K562 (cell line): ENCODE measurements around the gene PEX6. TPM values are rescaled to one million over a fixed set of nuclear protein-coding genes. Genes with fewer than 3 reads are reported as not detected.

Source experiments
- ATAC-seq: fragments of 200-7000 bp; cut with Tn5 transposase; 3 replicates; pipeline ENCODE4 v1.9.1; 2020; ENCODE audit warnings: moderate library complexity
- BruUV-seq: library from RNA; stranded (reverse); fragments of 400-500 nt; replicated peaks from 2 replicates; lab custom pipeline; 2021; lab: Mats Ljungman, UMichigan
- CTCF ChIA-PET: fragments of 300-600 bp; formaldehyde crosslinking; extraction: SDS; loops from one replicate; lab custom pipeline; 2021; ENCODE audit warnings: low intra/inter-chr PET ratio; lab: Yijun Ruan, JAX
- POLR2A ChIA-PET: fragments of 300-600, 350-650 bp; sonication (Branson Sonifier 250); formaldehyde crosslinking; extraction: SDS; loops from one replicate; lab custom pipeline; 2021; ENCODE audit warnings: antibody characterized with exemption, inconsistent platforms; lab: Yijun Ruan, JAX
- DNase-seq, 4 experiments: peaks; one replicate each; pipeline versions ENCODE4 v3.0.0 to v3.0.0-alpha.2; 2011 to 2018; ENCODE audit warnings: low spot score in 3 of 4, mixed read lengths in 3 of 4; ENCODE audit errors: extremely low read depth in 1 of 4
- FAIRE-seq: peaks from 2 replicates; lab custom pipeline; 2011; peaks lifted over from hg19 to GRCh38; lab: Jason Lieb, UNC
- H2AFZ ChIP-seq: 2 replicates; pipeline ENCODE4 v1.6.0; 2011; ENCODE audit warnings: low read depth, low read length, control low read depth, inconsistent platforms
- H3K27ac ChIP-seq: fragments of 200-600 bp; 3 replicates; pipeline ENCODE4 v1.8.0; 2011; ENCODE audit warnings: low read depth, mild to moderate bottlenecking, control low read depth, inconsistent platforms, low read length, moderate library complexity, mixed read lengths; ENCODE audit errors: extremely low read depth
- H3K27me3 ChIP-seq, 2 experiments: fragments of 300-600 bp in 1 of 2; 2 replicates in 1 of 2; 3 replicates in 1 of 2; pipeline versions ENCODE4 v1.6.0 to v1.8.0; 2011; ENCODE audit warnings: inconsistent platforms in 2 of 2, low read length in 2 of 2, mild to moderate bottlenecking in 1 of 2, mixed read lengths in 1 of 2, moderate library complexity in 1 of 2; ENCODE audit not compliant: control insufficient read depth in 2 of 2, insufficient read depth in 2 of 2
- H3K36me3 ChIP-seq: fragments of 300-600 bp; 3 replicates; pipeline ENCODE4 v1.8.0; 2011; ENCODE audit warnings: mild to moderate bottlenecking, low read length, inconsistent platforms; ENCODE audit not compliant: control insufficient read depth, insufficient read depth
- H3K4me1 ChIP-seq, 2 experiments: fragments of 200-600 bp in 1 of 2; replicated peaks in 1 of 2; 2 replicates in 1 of 2; 3 replicates in 1 of 2; pipeline versions ENCODE4 v1.5.1 to v1.8.0; 2011; ENCODE audit warnings: inconsistent platforms in 2 of 2, low read length in 2 of 2, mild to moderate bottlenecking in 1 of 2, mixed read lengths in 1 of 2, moderate library complexity in 1 of 2; ENCODE audit not compliant: control insufficient read depth in 2 of 2, insufficient read depth in 2 of 2
- H3K4me2 ChIP-seq: 2 replicates; pipeline ENCODE4 v1.6.1; 2011; ENCODE audit warnings: low read length, control low read depth, inconsistent platforms, mixed read lengths; ENCODE audit not compliant: insufficient read depth
- H3K4me3 ChIP-seq: fragments of 200-600 bp; sonication (generic), shearing (Covaris generic); 2 replicates; pipeline ENCODE4 v1.5.1; 2016; ENCODE audit warnings: control low read depth, inconsistent platforms
- H3K79me2 ChIP-seq: fragments of 200-600 bp; 3 replicates; pipeline ENCODE4 v1.8.0; 2011; ENCODE audit warnings: low read length, inconsistent platforms; ENCODE audit not compliant: control insufficient read depth, insufficient read depth
- H3K9ac ChIP-seq, 2 experiments: 2 replicates each; pipeline versions ENCODE4 v1.6.0 to v1.6.1; 2011; ENCODE audit warnings: low read depth in 2 of 2, low read length in 2 of 2, control low read depth in 1 of 2, inconsistent platforms in 1 of 2, mild to moderate bottlenecking in 1 of 2, mixed read lengths in 1 of 2; ENCODE audit not compliant: insufficient read depth in 1 of 2
- H3K9me1 ChIP-seq: one replicate; pipeline ENCODE4 v1.6.0; 2011; ENCODE audit warnings: inconsistent platforms, mild to moderate bottlenecking, low read length, moderate library complexity; ENCODE audit not compliant: control insufficient read depth, insufficient read depth
- H3K9me3 ChIP-seq: replicated peaks from 2 replicates; pipeline ENCODE4 v1.5.1; 2011; ENCODE audit warnings: low read depth, low read length, inconsistent platforms; ENCODE audit not compliant: control insufficient read depth, insufficient read depth
- H4K20me1 ChIP-seq: replicated peaks from 2 replicates; pipeline ENCODE4 v1.6.1; 2011; ENCODE audit warnings: low read length, inconsistent platforms, mixed read lengths; ENCODE audit not compliant: control insufficient read depth, insufficient read depth
- GTF2B ChIP-seq: IDR thresholded peaks from 2 replicates; pipeline ENCODE4 v1.6.1; 2011; ENCODE audit not compliant: insufficient read length; ENCODE audit errors: extremely low read depth
- HINFP ChIP-seq: fragments of 450-650 bp; conservative IDR thresholded peaks from 2 replicates; pipeline ENCODE4 v1.6.1; 2016; ENCODE audit warnings: missing genetic modification characterization, low read depth, mild to moderate bottlenecking, control low read depth, missing compliant biosample characterization
- HOXB6 ChIP-seq: fragments of 250-450 bp; sonication (Bioruptor Pico); IDR thresholded peaks from 2 replicates; pipeline ENCODE4 v1.5.1; 2022; ENCODE audit warnings: mild to moderate bottlenecking, borderline replicate concordance
- KLF6 ChIP-seq: fragments of 250-450 bp; sonication (Bioruptor Pico); IDR thresholded peaks from 2 replicates; pipeline ENCODE4 v1.4.0; 2020; ENCODE audit warnings: mild to moderate bottlenecking, moderate library complexity, borderline replicate concordance
- NR3C1 ChIP-seq: sonication (generic); formaldehyde crosslinking; IDR thresholded peaks from 2 replicates; pipeline ENCODE4 v1.8.1; 2022; ENCODE audit warnings: missing genetic modification reagents
- RBM14 ChIP-seq: fragments of 200-400 bp; formaldehyde crosslinking; IDR thresholded peaks from 2 replicates; pipeline ENCODE4 v1.6.1; 2018; ENCODE audit warnings: low read depth, mild to moderate bottlenecking, low read length, moderate library complexity, borderline replicate concordance; ENCODE audit not compliant: insufficient read depth
- RHOXF2B ChIP-seq: fragments of 250-450 bp; sonication (Bioruptor Pico); conservative IDR thresholded peaks from 2 replicates; pipeline ENCODE4 v1.5.1; 2021
- STAG1 ChIP-seq: sonication (generic); formaldehyde crosslinking; IDR thresholded peaks from 2 replicates; pipeline ENCODE4 v1.5.0; 2020; ENCODE audit warnings: missing genetic modification reagents, borderline replicate concordance
- ZBTB33 ChIP-seq: sonication (generic); formaldehyde crosslinking; IDR thresholded peaks from 2 replicates; pipeline ENCODE4 v1.8.1; 2023; ENCODE audit warnings: mild to moderate bottlenecking, missing genetic modification reagents
- ZBTB5 ChIP-seq: fragments of 450-650 bp; IDR thresholded peaks from 2 replicates; pipeline ENCODE4 v1.6.1; 2017; ENCODE audit warnings: antibody characterized with exemption
- ZFPM2 ChIP-seq: fragments of 250-450 bp; sonication (Bioruptor Pico); IDR thresholded peaks from 2 replicates; pipeline ENCODE4 v1.5.1; 2022; ENCODE audit warnings: mild to moderate bottlenecking
- ZNF175 ChIP-seq: fragments of 200-800 bp; sonication (Bioruptor generic); IDR thresholded peaks from 2 replicates; pipeline ENCODE4 v1.6.1; 2016; ENCODE audit warnings: low read depth, mild to moderate bottlenecking, missing genetic modification characterization, missing compliant biosample characterization
- ZNF280A ChIP-seq: fragments of 450-650 bp; IDR thresholded peaks from 2 replicates; pipeline ENCODE4 v1.6.1; 2018; ENCODE audit warnings: mild to moderate bottlenecking, low read depth; ENCODE audit not compliant: partially characterized antibody
- ZNF354B ChIP-seq: fragments of 250-450 bp; sonication (Bioruptor Pico); IDR thresholded peaks from 2 replicates; pipeline ENCODE4 v1.4.0; 2020
- ZNF445 ChIP-seq: fragments of 250-450 bp; sonication (Bioruptor Pico); IDR thresholded peaks from 2 replicates; pipeline ENCODE4 v1.4.0; 2020; ENCODE audit warnings: low read depth, mild to moderate bottlenecking, moderate library complexity
- WGBS: fragments of 100-300 bp; shearing (Covaris generic); methylation state at CpG from one replicate; pipeline ENCODE4 v1.1.6; 2016; ENCODE audit warnings: low coverage, mixed read lengths; ENCODE audit not compliant: insufficient coverage; ENCODE audit errors: missing lambda C conversion rate; 5-methylcytosine and 5-hydroxymethylcytosine counted together
- in situ Hi-C: fragments of 300-500 bp; cut with MboI; formaldehyde crosslinking; loops from 4 replicates; pipeline ENCODE4 v1.15.0; 2018; ENCODE audit warnings: inconsistent platforms, mixed read lengths
- intact Hi-C: fragments of 100-400 bp; cut with micrococcal nuclease; formaldehyde crosslinking; loops from 2 replicates; pipeline ENCODE4 v1.14.2; 2022
- polyA plus RNA-seq, 8 experiments: library from polyadenylated mRNA; depleted of rRNA in 4 of 8; stranded (reverse) in 5 of 8; unstranded in 3 of 8; fragments of >200 nt; fragmentation: Nextera tagmentation in 2 of 8; fragmentation: Illumina TruSeq in 1 of 8; extraction: Ambion mirVana in 2 of 8; extraction: Trizol in 1 of 8; gene quantifications; 2 replicates each; pipeline versions ENCODE4 v1.2.1 to v1.2.3, GENCODE V29; 2011 to 2014; ENCODE audit warnings: inconsistent platforms in 1 of 8, missing spikeins in 1 of 8
- total RNA-seq, 7 experiments: library from RNA; depleted of rRNA in 6 of 7; stranded (reverse); fragments of >200 nt in 6 of 7; fragmentation: Illumina TruSeq in 2 of 7; extraction: Trizol in 2 of 7; gene quantifications; 2 replicates each; pipeline versions ENCODE4 v1.2.1 to v1.2.3, GENCODE V29; 2011 to 2021; ENCODE audit warnings: low replicate concordance in 1 of 7

The PEX6 gene
- total and polyA plus RNA-seq, 9 of the 15 experiments (the other 6 are each of a cell fraction or from before 2014, with no cell fraction given) = 0.17 to 20.8 (median 6.9) TPM

- Histone ChIP-seq H3K9me1 (no peaks in the 10 kb centered on the region), H3K27me3 (no peaks in the 10 kb centered on the region), H3K36me3 (peaks cover 84% of the 10 kb centered on the region), H3K9me3 (no peaks in the 10 kb centered on the region), H4K20me1 (no peaks in the 10 kb centered on the region; the same call in 1 of the 2 replicates), H3K4me3 (no peak overlapping the region), H3K9ac (no peak overlapping the region), H3K4me1 (peaks cover under 1 to 2% of the 10 kb centered on the region in 2 experiments; a peak in 3 of 5 replicates), H3K27ac (no peak overlapping the region), H2AFZ (no peak overlapping the region), H3K79me2 (peaks cover 25% of the 10 kb centered on the region), H3K4me2 (no peak overlapping the region)
- CTCF ChIA-PET = no interaction called here
- intact Hi-C loops = no loop called here
- FAIRE-seq (no peak), DNase-seq (no peak), ATAC-seq (no peak)
- WGBS = 85% methylated on average over 11 of the region's 11 CpGs
- in situ Hi-C loops = no loop called here
- POLR2A ChIA-PET = interaction anchor here (0.8 kb wide), 1 partner anchor 33 kb away, joined by 3 read pairs; no protein-coding TSS in a partner anchor
- BruUV-seq = no TSS peak
- TF ChIP-seq GTF2B (no peak), ZFPM2 (CRISPR knock-in tag) (no peak), RHOXF2B (CRISPR knock-in tag) (no peak), HOXB6 (CRISPR knock-in tag) (no peak), RBM14 (no peak), KLF6 (CRISPR knock-in tag) (no peak), HINFP (tag) (no peak), ZNF354B (CRISPR knock-in tag) (no peak), NR3C1 (no peak), ZNF280A (no peak), ZNF175 (CRISPR knock-in tag) (no peak), ZBTB5 (no peak), STAG1 (CRISPR knock-in tag) (no peak), ZNF445 (CRISPR knock-in tag) (no peak), ZBTB33 (CRISPR knock-in tag) (no peak)
Observed at GRCh38 chr6:42936398-42936797, 42.6 kb downstream of the PEX6 start.
